HG03442 (cell line): ENCODE results near the gene SCML2.
"Not testable (repeated sequence)": the region's sequence is repeated elsewhere in the genome, so short reads cannot be mapped to it uniquely, and the experiment has no call there.

Experiments
- ATAC-seq: cut with Tn5 transposase; IDR thresholded peaks from one replicate; pipeline ENCODE4 v1.9.1; 2021; ENCODE audit warnings: mild to moderate bottlenecking, moderate library complexity; ENCODE audit not compliant: unreplicated experiment

Gene SCML2

GRCh38 chrX:18354369-18355223 lies at the start of gene SCML2:
TSS of gene SCML2 (minus strand) at chrX:18354688. CDS start at chrX:18334071, 20,617 bp downstream.
- ATAC-seq = no peak

GRCh38 chrX:18401848-18402213 lies 47.3 kb upstream of the SCML2 start:
- no peak for ATAC-seq

DNA sequence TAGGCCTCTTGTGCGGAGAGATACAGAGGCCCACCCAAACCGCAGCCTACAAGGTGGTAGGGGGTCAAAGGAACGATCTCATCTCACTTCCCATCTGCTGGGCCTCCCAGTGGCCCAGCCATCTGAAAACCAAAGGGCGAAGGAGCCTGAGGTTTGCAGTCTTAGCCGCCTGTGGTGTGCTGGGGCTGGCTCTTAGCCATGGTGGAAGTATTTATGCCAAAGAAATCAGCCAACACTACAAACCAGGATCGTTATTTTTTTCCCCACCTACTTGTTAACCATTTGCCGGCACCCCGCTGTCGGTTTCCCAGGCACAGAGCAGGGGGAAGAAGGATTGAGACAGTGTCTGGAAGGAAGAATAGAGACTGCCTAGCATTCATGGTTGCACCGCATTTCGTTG lies 40.0 kb upstream of the SCML2 start:
- no peak for ATAC-seq

DNA sequence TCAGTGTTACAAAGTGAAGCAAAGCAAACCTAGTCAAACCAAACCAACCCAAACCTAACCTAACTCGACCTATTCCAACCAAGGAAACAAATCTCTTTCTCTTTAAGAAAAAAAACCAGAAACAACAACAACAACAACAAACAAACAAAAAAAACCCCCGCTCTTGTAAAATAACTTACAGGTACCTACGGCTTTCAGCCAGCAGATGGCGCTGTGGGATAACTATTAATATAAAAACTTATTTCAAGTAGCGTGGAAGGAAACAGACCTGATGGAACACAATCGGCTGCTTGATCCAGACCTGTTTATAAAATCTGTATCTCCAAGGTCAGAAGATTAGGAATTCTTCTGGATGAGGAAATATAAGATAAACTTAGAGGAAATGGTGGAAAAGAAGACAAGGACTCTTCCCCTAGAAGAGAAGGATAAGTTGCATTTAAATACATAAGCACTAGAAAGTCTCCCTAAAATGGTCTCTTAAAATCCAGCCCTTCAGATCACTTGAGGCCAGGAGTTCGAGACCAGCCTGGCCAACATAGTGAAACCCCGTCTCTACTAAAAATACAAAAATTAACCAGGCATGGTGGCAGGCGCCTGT lies 36.6 kb upstream of the SCML2 start:
- no peak for ATAC-seq

- no peak for ATAC-seq
These were observed 35.5 kb upstream of the SCML2 start for GRCh38 chrX:18389966-18390365.

- no peak for ATAC-seq
These were observed 23.3 kb upstream of the SCML2 start for GRCh38 chrX:18377796-18378195.

- ATAC-seq = not testable (repeated sequence)
These were observed 20.8 kb upstream of the SCML2 start for GRCh38 chrX:18375131-18375805.

DNA sequence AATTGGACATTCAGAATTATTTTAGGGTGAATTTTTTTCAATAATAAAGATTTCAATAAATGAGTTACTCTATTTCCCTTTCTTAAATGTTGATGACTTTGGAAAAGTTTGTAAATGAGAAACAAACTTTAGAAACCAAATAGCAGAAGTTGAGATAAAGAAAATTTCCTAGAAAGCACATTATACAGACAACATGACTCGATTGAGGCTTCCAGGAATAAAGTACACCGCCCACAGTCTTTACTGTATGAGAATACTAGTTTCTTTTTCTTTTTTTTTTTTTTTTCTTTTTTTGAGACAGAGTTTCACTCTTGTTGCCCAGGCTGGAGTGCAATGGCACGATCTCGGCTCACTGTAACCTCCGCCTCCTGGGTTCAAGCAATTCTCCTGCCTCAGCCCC lies 14.6 kb upstream of the SCML2 start:
- not testable (repeated sequence) for ATAC-seq

GRCh38 chrX:18368402-18368801 lies 13.9 kb upstream of the SCML2 start:
- no peak for ATAC-seq

DNA sequence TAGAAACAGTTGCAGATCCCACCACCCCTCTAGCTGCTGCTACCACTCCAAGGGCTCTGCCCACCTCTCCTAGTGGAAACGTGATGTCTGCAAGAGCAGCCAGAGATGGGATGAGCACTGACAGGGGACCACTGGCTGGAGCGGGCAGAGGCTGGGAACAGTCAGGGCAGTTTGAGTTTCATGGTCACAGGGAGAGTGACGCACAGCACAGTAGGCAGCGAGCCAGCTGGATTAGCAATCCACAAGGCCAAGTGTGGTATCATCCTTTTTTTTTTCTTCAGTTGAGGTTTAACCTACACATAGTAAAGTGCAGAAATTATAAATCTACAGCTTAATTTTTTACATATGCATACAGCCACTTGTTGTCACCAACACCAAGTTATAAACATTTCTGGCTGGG lies 6.4 kb upstream of the SCML2 start:
- ATAC-seq = no peak

- no peak for ATAC-seq
These were observed 538 bp downstream of the SCML2 start for GRCh38 chrX:18353931-18354368.

GRCh38 chrX:18351784-18352183 lies 2.7 kb downstream of the SCML2 start:
- ATAC-seq = no peak

GRCh38 chrX:18348047-18348446 lies 6.4 kb downstream of the SCML2 start:
- no peak for ATAC-seq

GRCh38 chrX:18309401-18309800 lies 45.1 kb downstream of the SCML2 start:
- no peak for ATAC-seq

- ATAC-seq = no peak
These were observed 57.2 kb downstream of the SCML2 start for GRCh38 chrX:18297251-18297650.

DNA sequence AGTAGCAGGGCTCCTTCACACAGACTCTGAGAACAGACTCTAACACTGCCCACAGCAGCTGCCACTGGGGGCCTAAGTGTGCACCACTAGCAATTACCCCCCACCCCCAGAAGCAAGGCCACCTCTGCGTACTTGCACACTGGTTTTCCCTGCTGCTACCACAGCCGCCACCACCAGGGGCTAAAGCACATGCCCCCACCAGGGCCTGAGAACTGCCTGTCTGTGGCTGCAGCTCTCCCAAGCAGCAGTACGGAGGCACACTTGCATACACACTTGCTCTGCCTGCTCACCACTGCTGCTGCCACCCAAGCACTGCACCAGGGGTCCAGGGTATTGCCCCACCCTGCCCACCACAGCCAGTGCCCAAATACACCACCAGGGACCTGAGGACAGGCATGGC lies 59.6 kb downstream of the SCML2 start:
- no peak for ATAC-seq

- no peak for ATAC-seq
These were observed 63.4 kb downstream of the SCML2 start for GRCh38 chrX:18291006-18291545.

GRCh38 chrX:18290200-18290599 lies 64.3 kb downstream of the SCML2 start:
- ATAC-seq = no peak

DNA sequence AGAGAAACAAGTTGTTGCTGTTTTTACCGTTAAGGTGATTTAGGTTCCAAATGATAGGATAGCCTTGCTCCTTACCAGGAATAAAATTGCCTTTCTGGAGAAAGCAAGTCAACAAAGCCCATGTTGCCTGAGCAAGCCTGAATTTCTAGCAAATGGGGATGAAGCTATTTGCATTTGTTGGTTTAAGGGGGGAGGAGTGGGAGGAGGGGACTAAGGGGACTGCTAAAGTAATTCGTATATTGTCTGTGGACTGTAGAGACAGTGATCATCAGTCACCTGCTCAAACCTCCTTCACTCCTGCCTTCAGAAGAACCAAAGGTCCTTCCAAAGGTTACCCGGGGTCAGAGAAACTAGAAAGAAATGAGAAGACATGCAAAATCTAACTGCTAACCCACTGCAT lies 65.8 kb downstream of the SCML2 start:
- ATAC-seq = no peak

GRCh38 chrX:18286322-18286831 lies 68.1 kb downstream of the SCML2 start:
- no peak for ATAC-seq

DNA sequence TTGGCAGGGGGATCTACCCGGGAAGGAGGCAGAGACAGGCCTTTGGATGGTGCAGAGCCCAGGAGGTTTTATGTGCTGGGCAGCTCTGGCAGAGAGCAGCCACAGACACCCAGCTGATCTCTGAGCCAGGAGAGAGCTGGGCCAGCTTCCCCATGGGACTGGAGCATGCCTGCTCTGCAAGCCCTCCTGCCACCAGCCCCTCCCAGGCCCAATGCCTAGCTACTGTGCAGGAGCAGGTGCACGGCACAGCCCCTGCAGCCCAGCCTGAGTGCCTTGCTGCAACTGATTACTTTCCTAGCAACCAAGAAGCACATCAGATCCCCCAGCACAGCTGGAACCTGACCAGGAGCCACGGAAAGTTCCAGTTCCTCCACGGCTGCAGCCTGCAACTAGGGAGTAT lies 76.0 kb downstream of the SCML2 start:
- no peak for ATAC-seq
